K562 (cell line): Measurements from ENCODE around the gene LOXL3. TPM values are rescaled to one million over a fixed set of nuclear protein-coding genes. Genes with fewer than 3 reads are reported as not detected.
A peak's percentile ranks its signal among the peaks of the same experiment; 100 is the strongest.

ENCODE experiments used
- CBFA2T2 ChIP-seq: fragments of 450-650 bp; conservative IDR thresholded peaks from 2 replicates; pipeline ENCODE4 v1.6.1; 2017; ENCODE audit warnings: mild to moderate bottlenecking
- ELF4 ChIP-seq: fragments of 450-650 bp; formaldehyde crosslinking; IDR thresholded peaks from 2 replicates; pipeline ENCODE4 v1.4.0; 2022; ENCODE audit warnings: missing genetic modification characterization
- ETS2 ChIP-seq: IDR thresholded peaks from 2 replicates; pipeline ENCODE4 v1.6.1; 2016; ENCODE audit warnings: borderline replicate concordance, missing genetic modification characterization, mild to moderate bottlenecking, moderate library complexity, missing compliant biosample characterization; ENCODE audit not compliant: poor library complexity, severe bottlenecking
- HMGN3 ChIP-seq: IDR thresholded peaks from 2 replicates; pipeline ENCODE4 v1.6.1; 2011; ENCODE audit warnings: borderline replicate concordance, low read depth, mild to moderate bottlenecking, mixed read lengths, low read length; ENCODE audit not compliant: insufficient read length; ENCODE audit errors: extremely low read depth
- MCM3 ChIP-seq: fragments of 450-650 bp; IDR thresholded peaks from 2 replicates; pipeline ENCODE4 v1.6.1; 2016
- TAF9B ChIP-seq: fragments of 450-650 bp; IDR thresholded peaks from 2 replicates; pipeline ENCODE4 v1.6.1; 2018; ENCODE audit warnings: mild to moderate bottlenecking; ENCODE audit not compliant: partially characterized antibody
- ZBTB8A ChIP-seq: fragments of 450-650 bp; IDR thresholded peaks from 2 replicates; pipeline ENCODE4 v1.6.1; 2018; ENCODE audit warnings: mild to moderate bottlenecking, moderate library complexity; ENCODE audit not compliant: partially characterized antibody
- ZNF146 ChIP-seq: IDR thresholded peaks from one replicate; pipeline ENCODE4 v1.6.1; 2018; ENCODE audit warnings: missing compliant biosample characterization; ENCODE audit not compliant: unreplicated experiment
- ZNF175 ChIP-seq: fragments of 200-800 bp; sonication (Bioruptor generic); IDR thresholded peaks from 2 replicates; pipeline ENCODE4 v1.6.1; 2016; ENCODE audit warnings: low read depth, mild to moderate bottlenecking, missing genetic modification characterization, missing compliant biosample characterization
- ZSCAN32 ChIP-seq: fragments of 450-650 bp; formaldehyde crosslinking; IDR thresholded peaks from 2 replicates; pipeline ENCODE4 v1.4.0; 2020; ENCODE audit warnings: mild to moderate bottlenecking, moderate library complexity
- polyA plus RNA-seq, 8 experiments: library from polyadenylated mRNA; depleted of rRNA in 4 of 8; stranded (reverse) in 5 of 8; unstranded in 3 of 8; fragments of >200 nt; fragmentation: Nextera tagmentation in 2 of 8; fragmentation: Illumina TruSeq in 1 of 8; extraction: Ambion mirVana in 2 of 8; extraction: Trizol in 1 of 8; gene quantifications; 2 replicates each; pipeline versions ENCODE4 v1.2.1 to v1.2.3, GENCODE V29; 2011 to 2014; ENCODE audit warnings: inconsistent platforms in 1 of 8, missing spikeins in 1 of 8
- total RNA-seq, 7 experiments: library from RNA; depleted of rRNA in 6 of 7; stranded (reverse); fragments of >200 nt in 6 of 7; fragmentation: Illumina TruSeq in 2 of 7; extraction: Trizol in 2 of 7; gene quantifications; 2 replicates each; pipeline versions ENCODE4 v1.2.1 to v1.2.3, GENCODE V29; 2011 to 2021; ENCODE audit warnings: low replicate concordance in 1 of 7
- TF ChIP-seq, protein P1 (sequence below): fragments of 200-800 bp; sonication (Bioruptor generic); IDR thresholded peaks from 2 replicates; pipeline ENCODE4 v1.6.1; 2017; ENCODE audit warnings: missing genetic modification characterization, missing compliant biosample characterization
- TF ChIP-seq, protein P2 (sequence below): fragments of 450-650 bp; IDR thresholded peaks from 2 replicates; pipeline ENCODE4 v1.6.1; 2016; ENCODE audit warnings: low read depth
- TF ChIP-seq, protein P3 (sequence below): fragments of 450-650 bp; formaldehyde crosslinking; IDR thresholded peaks from 2 replicates; pipeline ENCODE4 v1.4.0; 2022; ENCODE audit warnings: missing genetic modification characterization
- TF ChIP-seq, protein P4 (sequence below): fragments of 450-650 bp; conservative IDR thresholded peaks from 2 replicates; pipeline ENCODE4 v1.6.1; 2016; ENCODE audit warnings: missing genetic modification characterization, low read depth, mild to moderate bottlenecking, missing compliant biosample characterization, moderate library complexity

Gene LOXL3
- total and polyA plus RNA-seq, 9 of the 15 experiments (the other 6 are each of a cell fraction or from before 2014, with no cell fraction given) = 0.22 to 0.99 (median 0.31) TPM

DNA sequence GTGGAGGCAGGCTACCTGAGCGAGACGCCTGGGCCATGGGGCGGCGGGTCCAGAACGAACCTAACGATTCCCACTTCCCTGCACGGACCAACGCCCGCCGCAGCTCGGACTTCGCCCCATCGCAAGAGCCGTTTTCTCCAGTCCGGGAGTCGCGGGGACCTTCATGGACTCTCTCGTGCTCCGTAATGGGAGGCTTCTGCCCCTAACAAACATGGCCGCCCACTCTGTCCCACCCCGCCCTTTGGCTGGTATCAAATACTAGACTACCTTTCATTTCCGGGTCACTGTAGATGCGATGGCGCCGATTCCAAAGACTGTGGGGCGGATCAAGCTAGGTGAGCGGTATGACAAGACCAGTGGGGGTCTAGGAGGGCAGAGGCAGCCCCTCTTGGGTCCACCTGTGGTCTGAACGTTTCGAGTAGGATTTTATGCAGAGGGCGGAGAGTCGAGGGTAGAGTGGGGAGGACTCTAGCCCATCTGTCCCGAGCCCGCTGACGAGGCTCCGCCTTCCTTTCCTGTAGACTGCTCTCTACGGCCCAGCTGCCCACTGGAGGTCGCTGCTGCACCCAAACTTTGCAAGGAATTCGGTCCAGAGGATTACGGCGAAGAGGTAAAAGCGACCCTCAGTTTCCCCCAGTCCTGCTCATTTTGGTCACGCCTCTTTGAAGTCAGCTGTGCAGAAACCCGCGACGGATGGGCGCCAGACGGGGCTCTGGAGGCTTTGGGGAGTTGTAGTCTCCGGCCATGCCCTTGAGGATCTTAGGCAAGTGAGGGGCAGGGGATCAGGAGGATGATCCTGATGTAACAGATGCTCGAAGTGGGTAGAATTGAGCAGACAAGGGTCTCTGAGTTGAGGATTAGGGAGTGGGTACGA, 70.7 kb downstream of the LOXL3 start, which contains the start of the genes CCDC142 and TTC31 (continued):
- TF ChIP-seq, protein P1, sequence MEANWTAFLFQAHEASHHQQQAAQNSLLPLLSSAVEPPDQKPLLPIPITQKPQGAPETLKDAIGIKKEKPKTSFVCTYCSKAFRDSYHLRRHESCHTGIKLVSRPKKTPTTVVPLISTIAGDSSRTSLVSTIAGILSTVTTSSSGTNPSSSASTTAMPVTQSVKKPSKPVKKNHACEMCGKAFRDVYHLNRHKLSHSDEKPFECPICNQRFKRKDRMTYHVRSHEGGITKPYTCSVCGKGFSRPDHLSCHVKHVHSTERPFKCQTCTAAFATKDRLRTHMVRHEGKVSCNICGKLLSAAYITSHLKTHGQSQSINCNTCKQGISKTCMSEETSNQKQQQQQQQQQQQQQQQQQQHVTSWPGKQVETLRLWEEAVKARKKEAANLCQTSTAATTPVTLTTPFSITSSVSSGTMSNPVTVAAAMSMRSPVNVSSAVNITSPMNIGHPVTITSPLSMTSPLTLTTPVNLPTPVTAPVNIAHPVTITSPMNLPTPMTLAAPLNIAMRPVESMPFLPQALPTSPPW (CRISPR knock-in tag) = peak; percentile 78
- TF ChIP-seq ZBTB8A = no peak
- TF ChIP-seq ELF4 (CRISPR knock-in tag) = no peak
- TF ChIP-seq, protein P2, sequence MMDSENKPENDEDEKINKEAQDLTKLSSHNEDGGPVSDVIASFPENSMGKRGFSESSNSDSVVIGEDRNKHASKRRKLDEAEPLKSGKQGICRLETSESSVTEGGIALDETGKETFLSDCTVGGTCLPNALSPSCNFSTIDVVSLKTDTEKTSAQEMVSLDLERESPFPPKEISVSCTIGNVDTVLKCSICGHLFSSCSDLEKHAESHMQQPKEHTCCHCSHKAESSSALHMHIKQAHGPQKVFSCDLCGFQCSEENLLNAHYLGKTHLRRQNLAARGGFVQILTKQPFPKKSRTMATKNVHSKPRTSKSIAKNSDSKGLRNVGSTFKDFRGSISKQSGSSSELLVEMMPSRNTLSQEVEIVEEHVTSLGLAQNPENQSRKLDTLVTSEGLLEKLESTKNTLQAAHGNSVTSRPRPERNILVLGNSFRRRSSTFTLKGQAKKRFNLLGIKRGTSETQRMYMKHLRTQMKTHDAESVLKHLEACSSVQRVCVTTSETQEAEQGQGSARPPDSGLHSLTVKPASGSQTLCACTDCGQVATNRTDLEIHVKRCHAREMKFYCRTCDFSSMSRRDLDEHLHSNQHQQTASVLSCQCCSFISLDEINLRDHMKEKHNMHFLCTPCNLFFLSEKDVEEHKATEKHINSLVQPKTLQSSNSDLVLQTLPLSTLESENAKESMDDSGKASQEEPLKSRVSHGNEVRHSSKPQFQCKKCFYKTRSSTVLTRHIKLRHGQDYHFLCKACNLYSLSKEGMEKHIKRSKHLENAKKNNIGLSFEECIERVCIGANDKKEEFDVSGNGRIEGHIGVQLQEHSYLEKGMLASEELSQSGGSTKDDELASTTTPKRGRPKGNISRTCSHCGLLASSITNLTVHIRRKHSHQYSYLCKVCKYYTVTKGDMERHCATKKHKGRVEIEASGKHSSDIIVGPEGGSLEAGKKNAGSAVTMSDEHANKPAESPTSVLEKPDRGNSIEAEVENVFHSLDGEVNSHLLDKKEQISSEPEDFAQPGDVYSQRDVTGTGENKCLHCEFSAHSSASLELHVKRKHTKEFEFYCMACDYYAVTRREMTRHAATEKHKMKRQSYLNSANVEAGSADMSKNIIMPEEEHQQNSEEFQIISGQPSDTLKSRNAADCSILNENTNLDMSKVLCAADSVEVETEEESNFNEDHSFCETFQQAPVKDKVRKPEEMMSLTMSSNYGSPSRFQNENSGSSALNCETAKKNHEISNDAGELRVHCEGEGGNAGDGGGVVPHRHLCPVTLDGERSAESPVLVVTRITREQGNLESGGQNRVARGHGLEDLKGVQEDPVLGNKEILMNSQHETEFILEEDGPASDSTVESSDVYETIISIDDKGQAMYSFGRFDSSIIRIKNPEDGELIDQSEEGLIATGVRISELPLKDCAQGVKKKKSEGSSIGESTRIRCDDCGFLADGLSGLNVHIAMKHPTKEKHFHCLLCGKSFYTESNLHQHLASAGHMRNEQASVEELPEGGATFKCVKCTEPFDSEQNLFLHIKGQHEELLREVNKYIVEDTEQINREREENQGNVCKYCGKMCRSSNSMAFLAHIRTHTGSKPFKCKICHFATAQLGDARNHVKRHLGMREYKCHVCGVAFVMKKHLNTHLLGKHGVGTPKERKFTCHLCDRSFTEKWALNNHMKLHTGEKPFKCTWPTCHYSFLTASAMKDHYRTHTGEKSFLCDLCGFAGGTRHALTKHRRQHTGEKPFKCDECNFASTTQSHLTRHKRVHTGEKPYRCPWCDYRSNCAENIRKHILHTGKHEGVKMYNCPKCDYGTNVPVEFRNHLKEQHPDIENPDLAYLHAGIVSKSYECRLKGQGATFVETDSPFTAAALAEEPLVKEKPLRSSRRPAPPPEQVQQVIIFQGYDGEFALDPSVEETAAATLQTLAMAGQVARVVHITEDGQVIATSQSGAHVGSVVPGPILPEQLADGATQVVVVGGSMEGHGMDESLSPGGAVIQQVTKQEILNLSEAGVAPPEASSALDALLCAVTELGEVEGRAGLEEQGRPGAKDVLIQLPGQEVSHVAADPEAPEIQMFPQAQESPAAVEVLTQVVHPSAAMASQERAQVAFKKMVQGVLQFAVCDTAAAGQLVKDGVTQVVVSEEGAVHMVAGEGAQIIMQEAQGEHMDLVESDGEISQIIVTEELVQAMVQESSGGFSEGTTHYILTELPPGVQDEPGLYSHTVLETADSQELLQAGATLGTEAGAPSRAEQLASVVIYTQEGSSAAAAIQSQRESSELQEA = peak; percentile 97
- TF ChIP-seq ZNF146 (CRISPR knock-in tag) = no peak
- TF ChIP-seq, protein P3, sequence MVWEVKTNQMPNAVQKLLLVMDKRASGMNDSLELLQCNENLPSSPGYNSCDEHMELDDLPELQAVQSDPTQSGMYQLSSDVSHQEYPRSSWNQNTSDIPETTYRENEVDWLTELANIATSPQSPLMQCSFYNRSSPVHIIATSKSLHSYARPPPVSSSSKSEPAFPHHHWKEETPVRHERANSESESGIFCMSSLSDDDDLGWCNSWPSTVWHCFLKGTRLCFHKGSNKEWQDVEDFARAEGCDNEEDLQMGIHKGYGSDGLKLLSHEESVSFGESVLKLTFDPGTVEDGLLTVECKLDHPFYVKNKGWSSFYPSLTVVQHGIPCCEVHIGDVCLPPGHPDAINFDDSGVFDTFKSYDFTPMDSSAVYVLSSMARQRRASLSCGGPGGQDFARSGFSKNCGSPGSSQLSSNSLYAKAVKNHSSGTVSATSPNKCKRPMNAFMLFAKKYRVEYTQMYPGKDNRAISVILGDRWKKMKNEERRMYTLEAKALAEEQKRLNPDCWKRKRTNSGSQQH (CRISPR knock-in tag) = no peak
- no peak for TF ChIP-seq ZNF175 (CRISPR knock-in tag)
- TF ChIP-seq, protein P4, sequence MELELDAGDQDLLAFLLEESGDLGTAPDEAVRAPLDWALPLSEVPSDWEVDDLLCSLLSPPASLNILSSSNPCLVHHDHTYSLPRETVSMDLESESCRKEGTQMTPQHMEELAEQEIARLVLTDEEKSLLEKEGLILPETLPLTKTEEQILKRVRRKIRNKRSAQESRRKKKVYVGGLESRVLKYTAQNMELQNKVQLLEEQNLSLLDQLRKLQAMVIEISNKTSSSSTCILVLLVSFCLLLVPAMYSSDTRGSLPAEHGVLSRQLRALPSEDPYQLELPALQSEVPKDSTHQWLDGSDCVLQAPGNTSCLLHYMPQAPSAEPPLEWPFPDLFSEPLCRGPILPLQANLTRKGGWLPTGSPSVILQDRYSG (tag) = no peak
- TF ChIP-seq CBFA2T2 = no peak
- TF ChIP-seq MCM3 = no peak
- peak; percentile 82 for TF ChIP-seq TAF9B
- TF ChIP-seq HMGN3 = peak; percentile 54
- no peak for TF ChIP-seq ETS2 (tag)
- TF ChIP-seq ZSCAN32 (CRISPR knock-in tag) = no peak
